HEK293T (cell line): ENCODE measurements around the gene AHNAK.

Experiments
- BHLHE40 ChIP-seq: fragments of 450-650 bp; IDR thresholded peaks from 2 replicates; pipeline ENCODE4 v1.6.1; 2016; ENCODE audit warnings: mild to moderate bottlenecking, moderate library complexity, borderline replicate concordance
- L3MBTL2 ChIP-seq: fragments of 450-650 bp; conservative IDR thresholded peaks from 2 replicates; pipeline ENCODE4 v1.6.1; 2016; ENCODE audit warnings: mild to moderate bottlenecking

- TF ChIP-seq BHLHE40 = no peak
- no peak for TF ChIP-seq L3MBTL2
Observed at GRCh38 chr11:62560566-62561103, 14.0 kb upstream of the AHNAK start.
